GM06990 (cell line): ENCODE results near the gene ARL5C.
A peak's percentile ranks its signal among the peaks of the same experiment; 100 is the strongest.

Source experiments
- DNase-seq: peaks from one replicate; pipeline ENCODE4 v3.0.0-alpha.2; 2011; ENCODE audit not compliant: insufficient read length; ENCODE audit errors: extremely low read depth
- H3K27me3 ChIP-seq: replicated peaks from 2 replicates; pipeline ENCODE4 v1.6.0; 2011; ENCODE audit warnings: low read length; ENCODE audit not compliant: control insufficient read depth, insufficient read depth
- H3K36me3 ChIP-seq: 2 replicates; pipeline ENCODE4 v1.5.1; 2011; ENCODE audit warnings: low read length; ENCODE audit not compliant: control insufficient read depth, insufficient read depth
- H3K4me3 ChIP-seq: replicated peaks from 2 replicates; pipeline ENCODE4 v1.5.1; 2011; ENCODE audit warnings: low read depth, mild to moderate bottlenecking, control low read depth, low read length
- TF ChIP-seq, protein P1 (sequence below): IDR thresholded peaks from 2 replicates; pipeline ENCODE4 v1.5.1; 2011; ENCODE audit warnings: low read length, control low read depth, mild to moderate bottlenecking, inconsistent platforms; ENCODE audit not compliant: insufficient read depth, poor library complexity, severe bottlenecking

Gene ARL5C

DNA sequence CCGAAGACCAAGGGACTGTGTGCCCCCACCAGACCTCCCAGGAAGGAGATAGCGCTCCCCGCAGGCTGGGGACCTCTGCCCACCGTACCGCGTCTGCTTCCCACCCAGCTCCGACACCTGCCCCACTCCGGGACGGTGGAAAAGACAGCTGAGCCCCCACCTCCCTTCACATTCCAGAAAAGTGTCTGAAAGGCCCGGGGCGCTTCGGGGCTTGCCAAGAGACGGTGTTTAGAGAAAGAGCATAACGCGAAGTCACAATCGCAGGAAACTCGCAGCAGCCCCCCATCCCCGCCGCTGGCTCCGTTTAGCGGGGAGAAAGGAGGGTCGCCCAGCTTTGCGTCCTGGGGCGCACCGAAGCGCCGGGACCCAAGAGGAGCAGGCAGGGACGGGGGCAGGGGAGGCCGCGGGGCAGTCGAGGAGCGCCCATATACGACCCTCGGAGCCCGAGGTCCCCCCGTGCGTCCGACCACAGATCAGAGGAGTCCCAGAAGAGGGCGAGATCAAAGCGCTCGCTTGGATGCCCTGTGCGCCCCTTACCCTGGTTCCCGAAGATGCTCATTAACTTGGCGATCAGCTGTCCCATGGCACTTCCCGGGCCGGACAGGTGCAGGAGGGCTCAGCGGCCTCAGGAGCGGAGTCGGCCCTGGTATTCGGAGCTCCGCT lies 652 bp downstream of the ARL5C start:
- TF ChIP-seq, protein P1, sequence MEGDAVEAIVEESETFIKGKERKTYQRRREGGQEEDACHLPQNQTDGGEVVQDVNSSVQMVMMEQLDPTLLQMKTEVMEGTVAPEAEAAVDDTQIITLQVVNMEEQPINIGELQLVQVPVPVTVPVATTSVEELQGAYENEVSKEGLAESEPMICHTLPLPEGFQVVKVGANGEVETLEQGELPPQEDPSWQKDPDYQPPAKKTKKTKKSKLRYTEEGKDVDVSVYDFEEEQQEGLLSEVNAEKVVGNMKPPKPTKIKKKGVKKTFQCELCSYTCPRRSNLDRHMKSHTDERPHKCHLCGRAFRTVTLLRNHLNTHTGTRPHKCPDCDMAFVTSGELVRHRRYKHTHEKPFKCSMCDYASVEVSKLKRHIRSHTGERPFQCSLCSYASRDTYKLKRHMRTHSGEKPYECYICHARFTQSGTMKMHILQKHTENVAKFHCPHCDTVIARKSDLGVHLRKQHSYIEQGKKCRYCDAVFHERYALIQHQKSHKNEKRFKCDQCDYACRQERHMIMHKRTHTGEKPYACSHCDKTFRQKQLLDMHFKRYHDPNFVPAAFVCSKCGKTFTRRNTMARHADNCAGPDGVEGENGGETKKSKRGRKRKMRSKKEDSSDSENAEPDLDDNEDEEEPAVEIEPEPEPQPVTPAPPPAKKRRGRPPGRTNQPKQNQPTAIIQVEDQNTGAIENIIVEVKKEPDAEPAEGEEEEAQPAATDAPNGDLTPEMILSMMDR = no peak
- Histone ChIP-seq H3K4me3 (peak overlapping the region; percentile 68), H3K27me3 (no peaks in the 10 kb centered on the region; the same call in 1 of the 2 replicates), H3K36me3 (no peaks in the 10 kb centered on the region)
- DNase-seq = no peak

DNA sequence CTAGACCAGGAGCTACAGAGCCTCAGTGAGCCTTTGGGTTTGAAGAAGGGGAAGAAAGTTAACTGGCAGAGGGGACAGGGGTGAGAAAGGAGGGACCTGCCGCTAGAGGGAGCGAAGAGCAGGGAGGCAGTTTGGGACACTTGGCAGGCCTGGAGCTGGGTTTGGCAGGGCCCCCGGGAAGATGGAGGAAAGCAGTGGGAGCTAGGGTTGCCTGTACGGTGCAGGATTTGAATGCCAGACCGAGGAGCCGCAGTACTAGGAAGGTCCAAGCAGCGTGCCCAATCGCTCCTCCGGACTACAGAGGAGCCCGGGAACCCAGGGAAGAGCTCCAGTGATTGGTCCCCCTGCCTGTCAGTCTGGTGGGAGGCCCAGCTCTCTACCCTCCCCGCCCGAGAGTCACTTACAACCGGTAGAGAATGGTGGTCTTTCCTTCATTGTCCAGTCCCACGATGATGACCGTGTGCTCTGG lies 1.3 kb downstream of the ARL5C start:
- TF ChIP-seq, protein P1 = peak; percentile 96
- DNase-seq = peak; percentile 84
- no peaks in the 10 kb centered on the region for H3K36me3 ChIP-seq
- peak overlapping the region; percentile 68 for H3K4me3 ChIP-seq
- H3K27me3 ChIP-seq = no peaks in the 10 kb centered on the region; the same call in 1 of the 2 replicates

DNA sequence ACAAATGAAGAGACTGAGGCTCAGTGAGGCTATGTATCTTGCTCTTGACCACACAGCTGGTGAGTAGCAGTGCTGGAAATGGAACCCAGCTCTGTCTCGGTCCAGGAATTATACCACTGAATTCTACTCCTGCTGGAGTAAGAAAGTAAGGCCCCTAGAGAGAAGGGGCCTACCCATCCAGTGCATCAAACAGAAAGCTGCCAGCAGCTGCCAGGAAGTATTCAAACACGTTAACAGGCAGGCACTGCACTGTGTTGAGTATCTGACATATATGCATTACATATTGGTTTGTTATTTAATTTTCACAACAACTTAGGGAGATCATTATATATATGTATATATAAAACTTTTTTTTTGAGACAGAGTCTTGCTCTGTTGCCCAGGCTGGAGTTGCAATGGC lies 4.0 kb downstream of the ARL5C start:
- Histone ChIP-seq H3K4me3 (no peak overlapping the region), H3K36me3 (no peaks in the 10 kb centered on the region), H3K27me3 (no peaks in the 10 kb centered on the region; the same call in 1 of the 2 replicates)
- TF ChIP-seq, protein P1 = no peak
- no peak for DNase-seq

DNA sequence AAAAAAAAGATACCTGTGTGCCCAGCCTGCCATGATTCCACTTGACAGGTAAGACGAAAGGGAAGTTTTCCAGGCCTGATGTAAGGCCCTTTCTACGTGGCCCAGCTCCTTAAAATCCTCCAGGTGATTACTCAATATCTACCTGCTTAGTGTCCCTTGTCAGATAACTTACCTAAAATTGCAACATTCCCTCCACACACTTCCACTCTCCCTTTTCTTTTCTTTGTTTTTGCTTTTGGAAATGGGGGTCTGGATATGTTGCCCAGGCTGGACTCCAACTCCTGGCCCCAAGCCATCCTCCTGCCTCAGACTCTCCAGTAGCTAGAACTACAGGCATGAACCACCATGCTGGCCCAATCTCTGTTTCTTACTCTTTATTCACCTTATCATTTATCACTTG lies 7.3 kb downstream of the ARL5C start:
- no peak overlapping the region for H3K4me3 ChIP-seq
- no peaks in the 10 kb centered on the region for H3K36me3 ChIP-seq
- TF ChIP-seq, protein P1 = no peak
- no peaks in the 10 kb centered on the region for H3K27me3 ChIP-seq
- no peak for DNase-seq

DNA sequence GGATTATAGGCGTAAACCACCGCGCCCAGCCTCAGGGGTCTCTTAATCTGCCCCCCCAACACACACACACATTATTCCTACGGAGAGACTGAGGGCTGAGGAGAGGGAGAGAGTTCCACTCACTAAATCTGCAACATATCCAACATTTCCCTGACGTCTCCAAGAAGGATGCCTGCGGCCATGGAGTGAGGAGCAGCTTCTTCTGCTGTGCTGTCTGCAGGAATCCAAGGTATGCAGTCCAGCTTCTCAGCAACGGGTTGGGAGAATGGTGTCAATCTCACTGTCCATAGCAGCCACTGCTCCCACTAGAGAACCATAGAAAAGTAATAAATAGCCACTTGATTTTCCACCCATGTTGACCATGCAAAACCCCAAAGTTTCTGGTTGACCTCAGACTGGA lies 9.5 kb downstream of the ARL5C start:
- Histone ChIP-seq H3K27me3 (no peaks in the 10 kb centered on the region), H3K4me3 (no peak overlapping the region), H3K36me3 (no peaks in the 10 kb centered on the region)
- no peak for DNase-seq
- TF ChIP-seq, protein P1 = no peak
